CD4-positive, alpha-beta T cell (primary cell): ENCODE data around the gene HTR3B. TPM values are rescaled to one million over a fixed set of nuclear protein-coding genes. Genes with fewer than 3 reads are reported as not detected.
A peak's percentile ranks its signal among the peaks of the same experiment; 100 is the strongest.

Experiments
- ATAC-seq: fragments of 200-7000 bp; cut with Tn5 transposase; one replicate; pipeline ENCODE4 v1.10.0; 2022; ENCODE audit warnings: mild to moderate bottlenecking; ENCODE audit not compliant: poor library complexity
- CTCF ChIA-PET: fragments of 350-600 bp; sonication (Branson Sonifier 250); formaldehyde crosslinking; loops from one replicate; lab custom pipeline; 2021; ENCODE audit warnings: antibody characterized with exemption, inconsistent platforms; lab: Charles Lee
- POLR2A ChIA-PET: fragments of 350-600 bp; sonication (Branson Sonifier 250); formaldehyde crosslinking; loops from one replicate; lab custom pipeline; 2021; ENCODE audit warnings: antibody characterized with exemption, inconsistent platforms; lab: Charles Lee
- DNase-seq, 14 experiments: peaks; one replicate each; pipeline ENCODE4 v3.0.0-alpha.2; 2013 to 2020; ENCODE audit warnings: mixed read lengths in 2 of 14
- H3K27ac ChIP-seq, 2 donors: one replicate each; pipeline versions ENCODE4 v1.5.1 to v1.7.0; 2013; ENCODE audit warnings: low read length in 2 of 2, low read depth in 1 of 2, mild to moderate bottlenecking in 1 of 2
- H3K27me3 ChIP-seq, 2 experiments: 1 replicate in 1 of 2; 2 replicates in 1 of 2; pipeline versions ENCODE4 v1.6.1 to v1.7.0; 2013; ENCODE audit warnings: low read length in 2 of 2, control low read depth in 1 of 2, mild to moderate bottlenecking in 1 of 2, moderate library complexity in 1 of 2; ENCODE audit not compliant: insufficient read depth in 2 of 2, control insufficient read depth in 1 of 2
- H3K36me3 ChIP-seq: one replicate; pipeline ENCODE4 v1.6.1; 2013; ENCODE audit warnings: low read length, control low read depth; ENCODE audit not compliant: insufficient read depth
- H3K4me1 ChIP-seq: one replicate; pipeline ENCODE4 v1.6.1; 2013; ENCODE audit warnings: low read length, control low read depth; ENCODE audit not compliant: insufficient read depth
- H3K4me3 ChIP-seq: one replicate; pipeline ENCODE4 v1.5.1; 2013; ENCODE audit warnings: mild to moderate bottlenecking, low read length, moderate library complexity
- H3K9me3 ChIP-seq, 2 experiments: 1 replicate in 1 of 2; 2 replicates in 1 of 2; pipeline versions ENCODE4 v1.6.1 to v1.7.0; 2013; ENCODE audit warnings: low read length in 2 of 2, mild to moderate bottlenecking in 2 of 2, control low read depth in 1 of 2, moderate library complexity in 1 of 2; ENCODE audit not compliant: control insufficient read depth in 1 of 2, insufficient read depth in 1 of 2
- H3K27ac Mint-ChIP-seq: one replicate; pipeline ENCODE4 v1.8.0; 2020; ENCODE audit warnings: mixed read lengths
- H3K27me3 Mint-ChIP-seq: one replicate; pipeline ENCODE4 v1.8.0; 2021; ENCODE audit warnings: mixed read lengths
- H3K36me3 Mint-ChIP-seq: one replicate; pipeline ENCODE4 v1.8.0; 2021; ENCODE audit warnings: low read depth, mixed read lengths
- H3K4me1 Mint-ChIP-seq: one replicate; pipeline ENCODE4 v1.8.0; 2021; ENCODE audit warnings: low read depth, mixed read lengths
- H3K4me3 Mint-ChIP-seq: one replicate; pipeline ENCODE4 v1.8.0; 2020; ENCODE audit warnings: mild to moderate bottlenecking, mixed read lengths
- H3K9me3 Mint-ChIP-seq: one replicate; pipeline ENCODE4 v1.8.0; 2020; ENCODE audit warnings: mixed read lengths
- CTCF ChIP-seq: fragments of 200-600 bp; IDR thresholded peaks from one replicate; pipeline ENCODE4 v1.8.0; 2022; ENCODE audit warnings: antibody characterized with exemption, mild to moderate bottlenecking
- intact Hi-C, 2 experiments: fragments of 100-400 bp; cut with DNase I in 1 of 2; cut with micrococcal nuclease in 1 of 2; formaldehyde crosslinking; loops; one replicate each; pipeline versions ENCODE4 v1.15.1 to v1.9.0; 2023 to 2025; cut with DNase I, micrococcal nuclease
- total RNA-seq, 174 experiments: library from RNA in 2 of 174; stranded (reverse) in 2 of 174; gene quantifications; one replicate each; pipeline ENCODE4 v1.2.3 and lab custom pipeline; 2021 to 2026

HTR3B gene
- total RNA-seq, 2 experiments from 2014 or later: not detected

GRCh38 chr11:113865873-113866272 lies 38.7 kb upstream of the HTR3B start:
- H3K4me1 ChIP-seq: no peaks in the 10 kb centered on the region
- H3K27me3 ChIP-seq: no peaks in the 10 kb centered on the region
- H3K4me3 ChIP-seq: no peak overlapping the region
- no peak for DNase-seq
- peaks cover 12% of the 10 kb centered on the region for H3K36me3 Mint-ChIP-seq
- TF ChIP-seq CTCF: no peak
- no peaks in the 10 kb centered on the region for H3K9me3 Mint-ChIP-seq
- POLR2A ChIA-PET: no interaction called here
- H3K4me1 Mint-ChIP-seq: peaks cover 16% of the 10 kb centered on the region
- H3K27ac Mint-ChIP-seq: no peak overlapping the region
- H3K27me3 Mint-ChIP-seq: no peaks in the 10 kb centered on the region
- H3K4me3 Mint-ChIP-seq: no peak overlapping the region
- peaks cover 2% of the 10 kb centered on the region for H3K36me3 ChIP-seq
- H3K27ac ChIP-seq: no peak overlapping the region
- H3K9me3 ChIP-seq: no peaks in the 10 kb centered on the region
- CTCF ChIA-PET: interaction anchor here (0.9 kb wide), 1 partner anchor 30 kb away, joined by 4 read pairs; no protein-coding TSS in a partner anchor
- ATAC-seq: no peak
- intact Hi-C loops: no loop called here

GRCh38 chr11:113867843-113868503 lies 36.6 kb upstream of the HTR3B start:
- Histone ChIP-seq H3K4me1 (no peaks in the 10 kb centered on the region), H3K27me3 (no peaks in the 10 kb centered on the region), H3K4me3 (no peak overlapping the region), H3K27ac (no peak overlapping the region), H3K36me3 (peaks cover 2% of the 10 kb centered on the region), H3K9me3 (no peaks in the 10 kb centered on the region)
- Mint-ChIP-seq H3K36me3 (peaks cover 7% of the 10 kb centered on the region), H3K27ac (no peak overlapping the region), H3K4me1 (peaks cover 18% of the 10 kb centered on the region), H3K4me3 (no peak overlapping the region), H3K27me3 (no peaks in the 10 kb centered on the region), H3K9me3 (no peaks in the 10 kb centered on the region)
- DNase-seq (peak in 1 of 14 experiments; percentile 42), ATAC-seq (no peak)
- ChIA-PET POLR2A (no interaction called here), CTCF (interaction anchor here (1.2 kb wide), 1 partner anchor 9 kb away, joined by 3 read pairs; no protein-coding TSS in a partner anchor)
- no peak for TF ChIP-seq CTCF
- intact Hi-C loops: no loop called here

- H3K27ac Mint-ChIP-seq: no peak overlapping the region
- ATAC-seq (no peak), DNase-seq (no peak)
- H3K9me3 ChIP-seq: no peaks in the 10 kb centered on the region
- H3K36me3 ChIP-seq: peaks cover 2% of the 10 kb centered on the region
- ChIA-PET CTCF (no interaction called here), POLR2A (no interaction called here)
- H3K27me3 ChIP-seq: no peaks in the 10 kb centered on the region
- peaks cover 17% of the 10 kb centered on the region for H3K4me1 ChIP-seq
- peaks cover 39% of the 10 kb centered on the region for H3K4me1 Mint-ChIP-seq
- peaks cover 16% of the 10 kb centered on the region for H3K36me3 Mint-ChIP-seq
- H3K9me3 Mint-ChIP-seq: no peaks in the 10 kb centered on the region
- no peak overlapping the region for H3K27ac ChIP-seq
- TF ChIP-seq CTCF: no peak
- no peak overlapping the region for H3K4me3 ChIP-seq
- H3K4me3 Mint-ChIP-seq: no peak overlapping the region
- intact Hi-C loops: loop anchor here in 1 of 2 experiments (10.0 kb wide), 1 partner anchor 293 kb away; no protein-coding TSS in a partner anchor
- no peaks in the 10 kb centered on the region for H3K27me3 Mint-ChIP-seq
Measured at GRCh38 chr11:113871336-113871735, 33.3 kb upstream of the HTR3B start.
